ENCODE data around the gene MOB2. TPM values are rescaled to one million over a fixed set of nuclear protein-coding genes. Genes with fewer than 3 reads are reported as not detected.

MOB2 gene
- total RNA-seq, 2 experiments from 2014 or later = 22.4 to 27.5 TPM

- no TSS peak for BruUV-seq (replicated peaks)
- TF ChIP-seq EZH2phosphoT487 (IDR thresholded peaks at IDR 0.05; ENCODE audit: borderline replicate concordance, low read depth, low read length) (no peak), CTCF (conservative IDR thresholded peaks at IDR 0.05; ENCODE audit: low read length) (no peak)
- no peaks in the 10 kb centered on the region for H3K9me3 ChIP-seq (ENCODE audit: low read length)
Measured at GRCh38 chr11:1457326-1457680, 29.3 kb downstream of the MOB2 start.

GRCh38 chr11:1456596-1457325 lies 29.8 kb downstream of the MOB2 start:
- H3K4me1 ChIP-seq (ENCODE audit: insufficient read depth, low read length, poor library complexity, severe bottlenecking) = no peaks in the 10 kb centered on the region
- H3K9me2 ChIP-seq (ENCODE audit: insufficient read depth, low read length) = no peaks in the 10 kb centered on the region
- no peak overlapping the region for H3K4me3 ChIP-seq (ENCODE audit: low read depth, low read length, poor library complexity, severe bottlenecking)
- no peak for TF ChIP-seq EZH2phosphoT487 (IDR thresholded peaks at IDR 0.05; ENCODE audit: borderline replicate concordance, low read depth, low read length)
- TF ChIP-seq CTCF (conservative IDR thresholded peaks at IDR 0.05; ENCODE audit: low read length) = no peak
- H2AFZ ChIP-seq (ENCODE audit: low read length) = no peak overlapping the region
- H3K27ac ChIP-seq (ENCODE audit: low read depth, low read length, poor library complexity, severe bottlenecking) = no peak overlapping the region
- no peaks in the 10 kb centered on the region for H4K20me1 ChIP-seq (ENCODE audit: insufficient read depth, low read length)
- H3K9me3 ChIP-seq (ENCODE audit: low read length) = no peaks in the 10 kb centered on the region
- H3K36me3 ChIP-seq (ENCODE audit: insufficient read depth, low read length) = no peaks in the 10 kb centered on the region
- no peak overlapping the region for H3K4me2 ChIP-seq (ENCODE audit: low read length)
- CTCF ChIA-PET (ENCODE audit: unreplicated experiment) = no interaction called here
- H3K79me2 ChIP-seq (ENCODE audit: insufficient read depth, low read depth, low read length) = no peaks in the 10 kb centered on the region
- BruUV-seq (replicated peaks) = no TSS peak
- DNase-seq (ENCODE audit: low spot score) = no peak
- POLR2A ChIA-PET = no interaction called here
- intact Hi-C loops (cut with micrococcal nuclease; ENCODE audit: unreplicated experiment) = no loop called here

More at GRCh38 chr11:1457326-1457680, 29.3 kb downstream of the MOB2 start:
- intact Hi-C loops (cut with micrococcal nuclease; ENCODE audit: unreplicated experiment) = no loop called here
- H4K20me1 ChIP-seq (ENCODE audit: insufficient read depth, low read length) = no peaks in the 10 kb centered on the region
- H3K27ac ChIP-seq (ENCODE audit: low read depth, low read length, poor library complexity, severe bottlenecking) = no peak overlapping the region
- H2AFZ ChIP-seq (ENCODE audit: low read length) = no peak overlapping the region
- H3K4me3 ChIP-seq (ENCODE audit: low read depth, low read length, poor library complexity, severe bottlenecking) = no peak overlapping the region
- no peaks in the 10 kb centered on the region for H3K79me2 ChIP-seq (ENCODE audit: insufficient read depth, low read depth, low read length)
- H3K36me3 ChIP-seq (ENCODE audit: insufficient read depth, low read length) = no peaks in the 10 kb centered on the region
- POLR2A ChIA-PET = no interaction called here
- no peak for DNase-seq (ENCODE audit: low spot score)
- no peaks in the 10 kb centered on the region for H3K4me1 ChIP-seq (ENCODE audit: insufficient read depth, low read length, poor library complexity, severe bottlenecking)
- no peak overlapping the region for H3K4me2 ChIP-seq (ENCODE audit: low read length)
- H3K9me2 ChIP-seq (ENCODE audit: insufficient read depth, low read length) = no peaks in the 10 kb centered on the region
- CTCF ChIA-PET (ENCODE audit: unreplicated experiment) = no interaction called here

- Histone ChIP-seq H3K36me3 (ENCODE audit: insufficient read depth, low read length) (no peaks in the 10 kb centered on the region), H3K4me3 (ENCODE audit: low read depth, low read length, poor library complexity, severe bottlenecking) (no peak overlapping the region), H3K9me2 (ENCODE audit: insufficient read depth, low read length) (no peaks in the 10 kb centered on the region), H3K4me2 (ENCODE audit: low read length) (no peak overlapping the region), H3K9me3 (ENCODE audit: low read length) (no peaks in the 10 kb centered on the region), H3K79me2 (ENCODE audit: insufficient read depth, low read depth, low read length) (no peaks in the 10 kb centered on the region), H3K4me1 (ENCODE audit: insufficient read depth, low read length, poor library complexity, severe bottlenecking) (no peaks in the 10 kb centered on the region), H2AFZ (ENCODE audit: low read length) (no peak overlapping the region), H3K27ac (ENCODE audit: low read depth, low read length, poor library complexity, severe bottlenecking) (no peak overlapping the region), H4K20me1 (ENCODE audit: insufficient read depth, low read length) (no peaks in the 10 kb centered on the region)
- no peak for DNase-seq (ENCODE audit: low spot score)
- ChIA-PET POLR2A (no interaction called here), CTCF (ENCODE audit: unreplicated experiment) (no interaction called here)
- intact Hi-C loops (cut with micrococcal nuclease; ENCODE audit: unreplicated experiment) = no loop called here
- no TSS peak for BruUV-seq (replicated peaks)
- TF ChIP-seq CTCF (conservative IDR thresholded peaks at IDR 0.05; ENCODE audit: low read length) = no peak
- no peak for TF ChIP-seq EZH2phosphoT487 (IDR thresholded peaks at IDR 0.05; ENCODE audit: borderline replicate concordance, low read depth, low read length)
Measured at GRCh38 chr11:1456176-1456575, 30.4 kb downstream of the MOB2 start.
